Measurements from ENCODE around the gene CRACR2A. TPM values are rescaled to one million over a fixed set of nuclear protein-coding genes. Genes with fewer than 3 reads are reported as not detected.

CRACR2A gene
- total RNA-seq, 1 experiment from 2014 or later = 22.3 TPM

GRCh38 chr12:3747976-3748619 is 4.8 kb downstream of the CRACR2A start:
- H3K79me2 ChIP-seq (ENCODE audit: low read length) = peaks cover 89% of the 10 kb centered on the region
- H3K27me3 ChIP-seq (ENCODE audit: low read length) = no peaks in the 10 kb centered on the region
- H3K36me3 ChIP-seq (ENCODE audit: insufficient read depth, low read length) = peaks cover 15% of the 10 kb centered on the region
- H3K9ac ChIP-seq (ENCODE audit: low read length) = no peak overlapping the region
- peaks cover 22% of the 10 kb centered on the region for H3K4me1 ChIP-seq (ENCODE audit: low read length)
- no peaks in the 10 kb centered on the region for H3K9me2 ChIP-seq (replicated peaks; ENCODE audit: insufficient read depth, low read length)
- no peak overlapping the region for H3K4me3 ChIP-seq (ENCODE audit: low read length)
- H2AFZ ChIP-seq (ENCODE audit: low read length) = no peak overlapping the region
- H3K27ac ChIP-seq (ENCODE audit: low read length) = no peak overlapping the region
- H3K4me2 ChIP-seq (ENCODE audit: low read depth, low read length, poor library complexity, severe bottlenecking) = no peak overlapping the region
- DNase-seq = no peak
- H3K9me3 ChIP-seq (ENCODE audit: low read length) = peaks cover 3% of the 10 kb centered on the region; the same call in 1 of the 2 replicates
- 0 out of 2 replicates have a peak, but pooled peaks cover 5% of the 10 kb centered on the region for H4K20me1 ChIP-seq (ENCODE audit: insufficient read depth, low read depth, low read length)

GRCh38 chr12:3747543-3747942 is 5.4 kb downstream of the CRACR2A start:
- H3K27ac ChIP-seq (ENCODE audit: low read length) = no peak overlapping the region
- H3K9me3 ChIP-seq (ENCODE audit: low read length) = peaks cover 3% of the 10 kb centered on the region; the same call in 1 of the 2 replicates
- H3K9ac ChIP-seq (ENCODE audit: low read length) = no peak overlapping the region
- H3K36me3 ChIP-seq (ENCODE audit: insufficient read depth, low read length) = peaks cover 19% of the 10 kb centered on the region
- H2AFZ ChIP-seq (ENCODE audit: low read length) = no peak overlapping the region
- H3K4me2 ChIP-seq (ENCODE audit: low read depth, low read length, poor library complexity, severe bottlenecking) = no peak overlapping the region
- H3K4me3 ChIP-seq (ENCODE audit: low read length) = no peak overlapping the region
- H3K9me2 ChIP-seq (replicated peaks; ENCODE audit: insufficient read depth, low read length) = no peaks in the 10 kb centered on the region
- 0 out of 2 replicates have a peak, but pooled peaks cover 5% of the 10 kb centered on the region for H4K20me1 ChIP-seq (ENCODE audit: insufficient read depth, low read depth, low read length)
- H3K79me2 ChIP-seq (ENCODE audit: low read length) = peaks cover 92% of the 10 kb centered on the region
- peaks cover 22% of the 10 kb centered on the region for H3K4me1 ChIP-seq (ENCODE audit: low read length)
- DNase-seq = no peak
- H3K27me3 ChIP-seq (ENCODE audit: low read length) = no peaks in the 10 kb centered on the region

- no peak for DNase-seq
- peaks cover 19% of the 10 kb centered on the region for H3K36me3 ChIP-seq (ENCODE audit: insufficient read depth, low read length)
- no peaks in the 10 kb centered on the region for H3K9me2 ChIP-seq (replicated peaks; ENCODE audit: insufficient read depth, low read length)
- H4K20me1 ChIP-seq (ENCODE audit: insufficient read depth, low read depth, low read length) = peaks cover 7% of the 10 kb centered on the region; the same call in 1 of the 2 replicates
- H3K27ac ChIP-seq (ENCODE audit: low read length) = no peak overlapping the region
- H2AFZ ChIP-seq (ENCODE audit: low read length) = no peak overlapping the region
- H3K27me3 ChIP-seq (ENCODE audit: low read length) = no peaks in the 10 kb centered on the region
- H3K9me3 ChIP-seq (ENCODE audit: low read length) = peaks cover 3% of the 10 kb centered on the region; the same call in 1 of the 2 replicates
- H3K4me2 ChIP-seq (ENCODE audit: low read depth, low read length, poor library complexity, severe bottlenecking) = no peak overlapping the region
- H3K9ac ChIP-seq (ENCODE audit: low read length) = no peak overlapping the region
- peaks cover 16% of the 10 kb centered on the region for H3K4me1 ChIP-seq (ENCODE audit: low read length)
- no peak overlapping the region for H3K4me3 ChIP-seq (ENCODE audit: low read length)
- peaks cover 92% of the 10 kb centered on the region for H3K79me2 ChIP-seq (ENCODE audit: low read length)
Measured at GRCh38 chr12:3746758-3747157, 6.2 kb downstream of the CRACR2A start.

- peaks cover 3% of the 10 kb centered on the region; the same call in 1 of the 2 replicates for H3K9me3 ChIP-seq (ENCODE audit: low read length)
- H3K4me3 ChIP-seq (ENCODE audit: low read length) = no peak overlapping the region
- peaks cover 19% of the 10 kb centered on the region for H3K36me3 ChIP-seq (ENCODE audit: insufficient read depth, low read length)
- H3K4me2 ChIP-seq (ENCODE audit: low read depth, low read length, poor library complexity, severe bottlenecking) = no peak overlapping the region
- no peak for DNase-seq
- H3K4me1 ChIP-seq (ENCODE audit: low read length) = peaks cover under 1% of the 10 kb centered on the region
- H3K27ac ChIP-seq (ENCODE audit: low read length) = no peak overlapping the region
- H3K9ac ChIP-seq (ENCODE audit: low read length) = no peak overlapping the region
- no peaks in the 10 kb centered on the region for H3K9me2 ChIP-seq (replicated peaks; ENCODE audit: insufficient read depth, low read length)
- H3K27me3 ChIP-seq (ENCODE audit: low read length) = no peaks in the 10 kb centered on the region
- H3K79me2 ChIP-seq (ENCODE audit: low read length) = peaks cover 92% of the 10 kb centered on the region
- no peak overlapping the region for H2AFZ ChIP-seq (ENCODE audit: low read length)
- peaks cover 10% of the 10 kb centered on the region; the same call in 1 of the 2 replicates for H4K20me1 ChIP-seq (ENCODE audit: insufficient read depth, low read depth, low read length)
Measured at GRCh38 chr12:3745152-3745551, 7.8 kb downstream of the CRACR2A start.

GRCh38 chr12:3744229-3744901 is 8.5 kb downstream of the CRACR2A start:
- no peak overlapping the region for H3K4me2 ChIP-seq (ENCODE audit: low read depth, low read length, poor library complexity, severe bottlenecking)
- H3K27ac ChIP-seq (ENCODE audit: low read length) = no peak overlapping the region
- H3K27me3 ChIP-seq (ENCODE audit: low read length) = no peaks in the 10 kb centered on the region
- no peaks in the 10 kb centered on the region for H3K9me2 ChIP-seq (replicated peaks; ENCODE audit: insufficient read depth, low read length)
- no peak overlapping the region for H3K9ac ChIP-seq (ENCODE audit: low read length)
- no peak overlapping the region for H3K4me3 ChIP-seq (ENCODE audit: low read length)
- peaks cover 10% of the 10 kb centered on the region; the same call in 1 of the 2 replicates for H4K20me1 ChIP-seq (ENCODE audit: insufficient read depth, low read depth, low read length)
- H3K36me3 ChIP-seq (ENCODE audit: insufficient read depth, low read length) = peaks cover 19% of the 10 kb centered on the region
- no peak overlapping the region for H2AFZ ChIP-seq (ENCODE audit: low read length)
- peaks cover 90% of the 10 kb centered on the region for H3K79me2 ChIP-seq (ENCODE audit: low read length)
- no peaks in the 10 kb centered on the region for H3K4me1 ChIP-seq (ENCODE audit: low read length)
- peaks cover 3% of the 10 kb centered on the region; the same call in 1 of the 2 replicates for H3K9me3 ChIP-seq (ENCODE audit: low read length)
- no peak for DNase-seq

- peaks cover 3% of the 10 kb centered on the region; the same call in 1 of the 2 replicates for H3K9me3 ChIP-seq (ENCODE audit: low read length)
- H4K20me1 ChIP-seq (ENCODE audit: insufficient read depth, low read depth, low read length) = peaks cover 10% of the 10 kb centered on the region; the same call in 1 of the 2 replicates
- no peak overlapping the region for H3K27ac ChIP-seq (ENCODE audit: low read length)
- no peaks in the 10 kb centered on the region for H3K4me1 ChIP-seq (ENCODE audit: low read length)
- H3K9ac ChIP-seq (ENCODE audit: low read length) = no peak overlapping the region
- no peak for DNase-seq
- peaks cover 90% of the 10 kb centered on the region for H3K79me2 ChIP-seq (ENCODE audit: low read length)
- no peak overlapping the region for H3K4me2 ChIP-seq (ENCODE audit: low read depth, low read length, poor library complexity, severe bottlenecking)
- H3K36me3 ChIP-seq (ENCODE audit: insufficient read depth, low read length) = peaks cover 19% of the 10 kb centered on the region
- no peaks in the 10 kb centered on the region for H3K9me2 ChIP-seq (replicated peaks; ENCODE audit: insufficient read depth, low read length)
- H3K4me3 ChIP-seq (ENCODE audit: low read length) = no peak overlapping the region
- H2AFZ ChIP-seq (ENCODE audit: low read length) = no peak overlapping the region
- no peaks in the 10 kb centered on the region for H3K27me3 ChIP-seq (ENCODE audit: low read length)
Measured at GRCh38 chr12:3743803-3744202, 9.1 kb downstream of the CRACR2A start.

GRCh38 chr12:3741882-3742672 is 10.8 kb downstream of the CRACR2A start:
- no peak for DNase-seq
- no peak overlapping the region for H2AFZ ChIP-seq (ENCODE audit: low read length)
- 0 out of 2 replicates have a peak, but pooled peaks cover 3% of the 10 kb centered on the region for H3K9me3 ChIP-seq (ENCODE audit: low read length)
- H3K79me2 ChIP-seq (ENCODE audit: low read length) = peaks cover 90% of the 10 kb centered on the region
- H3K4me1 ChIP-seq (ENCODE audit: low read length) = no peaks in the 10 kb centered on the region
- H3K9ac ChIP-seq (ENCODE audit: low read length) = no peak overlapping the region
- no peak overlapping the region for H3K4me3 ChIP-seq (ENCODE audit: low read length)
- no peak overlapping the region for H3K4me2 ChIP-seq (ENCODE audit: low read depth, low read length, poor library complexity, severe bottlenecking)
- no peaks in the 10 kb centered on the region for H3K27me3 ChIP-seq (ENCODE audit: low read length)
- no peak overlapping the region for H3K27ac ChIP-seq (ENCODE audit: low read length)
- no peaks in the 10 kb centered on the region for H3K9me2 ChIP-seq (replicated peaks; ENCODE audit: insufficient read depth, low read length)
- peaks cover 10% of the 10 kb centered on the region; the same call in 1 of the 2 replicates for H4K20me1 ChIP-seq (ENCODE audit: insufficient read depth, low read depth, low read length)
- H3K36me3 ChIP-seq (ENCODE audit: insufficient read depth, low read length) = peaks cover 15% of the 10 kb centered on the region

All from Karpas-422 (cell line).